Measurements from ENCODE around the gene ATRIP. TPM values are rescaled to one million over a fixed set of nuclear protein-coding genes. Genes with fewer than 3 reads are reported as not detected.

ATRIP gene
- total and polyA plus RNA-seq, 2 of the 8 experiments (the other 6 are each of a cell fraction or from before 2014, with no cell fraction given) = 18.5 to 20.2 TPM

- TF ChIP-seq NANOG (IDR thresholded peaks at IDR 0.05; ENCODE audit: insufficient read depth, low read depth, low read length, poor library complexity, severe bottlenecking) = no peak
- no peak for TF ChIP-seq ASH2L (IDR thresholded peaks at IDR 0.05; ENCODE audit: low read length)
Measured at GRCh38 chr3:48486952-48487351, 40.4 kb downstream of the ATRIP start (continued).

Measured in H1 (cell line).